ENCODE measurements around the gene TRPM3. TPM values are rescaled to one million over a fixed set of nuclear protein-coding genes. Genes with fewer than 3 reads are reported as not detected.

The TRPM3 gene
- total RNA-seq, 6 donors from 2014 or later: 0.10 to 1.0 (median 0.17) TPM; not detected in 1

DNA sequence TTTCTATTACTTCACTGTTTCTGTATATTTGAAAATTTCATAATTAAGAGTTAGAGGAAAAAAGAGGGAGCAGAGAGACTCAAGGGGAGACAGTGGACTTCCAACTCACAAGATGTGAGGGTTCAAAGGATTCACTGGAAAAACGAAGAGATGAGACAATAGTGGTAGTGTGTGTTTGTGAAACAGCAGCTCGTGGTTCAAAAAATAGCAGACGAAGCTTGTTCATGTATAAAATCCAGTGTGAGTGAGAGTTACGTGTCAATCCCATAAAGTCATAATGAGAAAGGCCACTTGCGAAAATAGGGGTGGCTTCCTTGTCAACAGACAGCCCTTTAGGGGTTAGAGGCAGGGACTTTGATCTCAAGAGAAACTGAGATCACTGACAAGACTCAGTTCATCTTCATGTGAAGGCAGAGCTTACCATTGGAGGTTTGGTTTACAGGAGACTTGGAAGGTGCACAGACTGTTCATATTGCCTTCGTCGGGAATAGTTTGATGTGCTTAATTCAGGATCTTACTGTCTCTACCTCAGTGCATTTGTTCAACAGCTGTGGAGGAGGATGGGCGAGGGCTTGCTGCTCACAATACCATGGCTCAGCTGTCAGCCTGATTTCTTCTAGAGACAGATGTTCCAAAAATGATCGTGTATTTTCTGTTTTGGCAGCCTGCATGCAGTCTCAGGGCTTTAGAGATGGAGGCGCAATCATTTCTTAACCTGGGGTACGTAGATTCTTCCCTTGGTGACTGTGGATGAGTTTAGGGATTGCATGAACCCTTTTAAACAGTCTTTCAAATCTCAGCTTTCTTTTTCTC lies 601.3 kb downstream of the TRPM3 start:
- H3K9me3 ChIP-seq: no peaks in the 10 kb centered on the region
- H3K27me3 ChIP-seq: no peaks in the 10 kb centered on the region
- 81 to 83% methylated on average over 11 of the region's 11 CpGs for WGBS, 2 donors
- no peaks in the 10 kb centered on the region for H3K4me1 ChIP-seq
- H3K27ac ChIP-seq: no peak overlapping the region
- ATAC-seq (ENCODE audit: low FRiP score in 2 of 2) (no peak), DNase-seq (no peak)
- H3K36me3 ChIP-seq: no peaks in the 10 kb centered on the region
- H3K4me3 ChIP-seq: no peak overlapping the region
- TF ChIP-seq POLR2A (IDR thresholded peaks at IDR 0.05) (no peak), EP300 (IDR thresholded peaks at IDR 0.05) (no peak), POLR2AphosphoS5 (IDR thresholded peaks at IDR 0.05) (no peak)
- TF ChIP-seq, protein P1, sequence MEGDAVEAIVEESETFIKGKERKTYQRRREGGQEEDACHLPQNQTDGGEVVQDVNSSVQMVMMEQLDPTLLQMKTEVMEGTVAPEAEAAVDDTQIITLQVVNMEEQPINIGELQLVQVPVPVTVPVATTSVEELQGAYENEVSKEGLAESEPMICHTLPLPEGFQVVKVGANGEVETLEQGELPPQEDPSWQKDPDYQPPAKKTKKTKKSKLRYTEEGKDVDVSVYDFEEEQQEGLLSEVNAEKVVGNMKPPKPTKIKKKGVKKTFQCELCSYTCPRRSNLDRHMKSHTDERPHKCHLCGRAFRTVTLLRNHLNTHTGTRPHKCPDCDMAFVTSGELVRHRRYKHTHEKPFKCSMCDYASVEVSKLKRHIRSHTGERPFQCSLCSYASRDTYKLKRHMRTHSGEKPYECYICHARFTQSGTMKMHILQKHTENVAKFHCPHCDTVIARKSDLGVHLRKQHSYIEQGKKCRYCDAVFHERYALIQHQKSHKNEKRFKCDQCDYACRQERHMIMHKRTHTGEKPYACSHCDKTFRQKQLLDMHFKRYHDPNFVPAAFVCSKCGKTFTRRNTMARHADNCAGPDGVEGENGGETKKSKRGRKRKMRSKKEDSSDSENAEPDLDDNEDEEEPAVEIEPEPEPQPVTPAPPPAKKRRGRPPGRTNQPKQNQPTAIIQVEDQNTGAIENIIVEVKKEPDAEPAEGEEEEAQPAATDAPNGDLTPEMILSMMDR (IDR thresholded peaks at IDR 0.05): no peak

DNA sequence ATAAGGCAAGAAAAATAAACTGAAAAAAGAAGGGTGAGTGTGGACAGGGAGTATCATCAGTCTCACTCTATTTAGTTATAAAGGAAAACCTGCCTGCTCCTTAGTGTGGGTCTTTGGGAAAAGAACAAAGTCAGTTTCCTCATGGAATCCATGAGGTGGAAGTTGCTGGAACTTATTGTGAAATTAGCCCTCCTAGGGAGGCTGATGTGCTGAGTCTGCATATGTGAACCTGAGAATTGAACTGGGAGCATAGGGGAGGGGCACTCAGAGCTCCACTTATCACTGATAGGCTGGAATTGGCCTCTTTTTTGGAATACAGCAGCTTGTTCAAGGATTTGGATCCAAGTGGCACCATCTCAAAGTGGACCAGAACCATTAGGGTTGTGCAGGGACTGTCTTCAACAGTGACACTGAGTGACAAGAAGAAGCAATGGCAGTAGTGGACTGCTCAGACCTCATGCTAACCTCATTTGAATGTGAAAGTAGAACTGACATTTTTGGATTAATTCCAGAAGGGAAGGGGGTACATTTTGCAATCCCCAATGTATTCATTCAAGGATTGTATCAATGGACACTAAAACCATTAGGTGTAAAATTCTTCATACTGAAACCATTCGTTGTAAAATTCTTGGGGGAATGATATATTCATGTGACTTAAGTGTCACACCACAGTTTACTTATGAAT lies 603.4 kb downstream of the TRPM3 start:
- DNase-seq (no peak), ATAC-seq (ENCODE audit: low FRiP score in 2 of 2) (no peak)
- no peaks in the 10 kb centered on the region for H3K36me3 ChIP-seq
- no peak overlapping the region for H3K27ac ChIP-seq
- H3K9me3 ChIP-seq: no peaks in the 10 kb centered on the region
- TF ChIP-seq, protein P1 (IDR thresholded peaks at IDR 0.05): no peak
- TF ChIP-seq EP300 (IDR thresholded peaks at IDR 0.05): no peak
- TF ChIP-seq POLR2A (IDR thresholded peaks at IDR 0.05): no peak
- TF ChIP-seq POLR2AphosphoS5 (IDR thresholded peaks at IDR 0.05): no peak
- H3K4me1 ChIP-seq: no peaks in the 10 kb centered on the region
- no peaks in the 10 kb centered on the region for H3K27me3 ChIP-seq
- WGBS, 2 donors: 73 to 88% methylated on average over 1 of the region's 1 CpG
- no peak overlapping the region for H3K4me3 ChIP-seq

DNA sequence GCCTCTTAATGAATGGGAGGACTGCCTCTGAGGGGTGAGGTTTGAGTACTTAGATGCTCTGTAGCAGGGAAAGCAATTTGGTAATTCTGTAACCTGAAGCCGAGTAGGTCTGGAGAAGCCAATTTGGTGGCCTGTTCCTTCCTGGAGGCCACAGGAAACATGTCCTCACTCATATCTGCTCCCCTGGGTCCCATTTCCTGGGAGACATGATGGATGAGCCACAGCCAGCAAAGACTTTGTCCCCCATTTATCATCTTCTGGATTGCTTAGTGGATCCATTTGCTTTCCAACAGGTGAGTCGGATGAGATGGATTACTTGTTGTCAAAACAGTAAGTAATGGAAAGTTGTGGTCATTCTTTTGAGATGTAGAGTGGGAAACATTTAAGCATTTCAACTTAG lies 607.1 kb downstream of the TRPM3 start:
- H3K36me3 ChIP-seq: no peaks in the 10 kb centered on the region

DNA sequence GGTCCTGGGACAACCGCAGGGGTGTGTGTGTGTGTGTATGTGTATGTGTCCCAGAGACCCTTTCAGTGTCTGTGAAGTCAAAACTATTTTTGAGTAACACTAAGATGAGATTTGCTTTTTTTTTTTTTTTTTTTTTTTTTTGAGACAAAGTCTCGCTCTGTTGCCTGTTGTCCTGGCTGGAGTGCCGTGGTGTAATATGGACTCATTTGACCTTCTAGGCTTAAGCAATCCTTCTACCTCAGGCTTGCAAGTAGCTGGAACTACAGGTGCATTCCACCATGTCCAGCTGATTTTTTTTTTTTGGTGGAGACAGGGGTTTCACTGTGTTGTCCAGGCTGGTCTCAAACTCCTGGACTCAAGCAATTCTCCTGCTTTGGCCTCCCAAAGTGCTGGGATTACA lies 609.6 kb downstream of the TRPM3 start:
- H3K4me1 ChIP-seq: no peaks in the 10 kb centered on the region
- no peak for DNase-seq
- H3K27ac ChIP-seq: no peak overlapping the region
- H3K27me3 ChIP-seq: no peaks in the 10 kb centered on the region
- H3K9me3 ChIP-seq: no peaks in the 10 kb centered on the region
- no peaks in the 10 kb centered on the region for H3K36me3 ChIP-seq
- ATAC-seq (ENCODE audit: low FRiP score in 2 of 2): no peak
- TF ChIP-seq EP300 (IDR thresholded peaks at IDR 0.05) (no peak), POLR2A (IDR thresholded peaks at IDR 0.05) (no peak), POLR2AphosphoS5 (IDR thresholded peaks at IDR 0.05) (no peak)
- TF ChIP-seq, protein P1 (IDR thresholded peaks at IDR 0.05): no peak
- 90 to 92% methylated on average over 3 of the region's 3 CpGs for WGBS, 2 donors
- no peak overlapping the region for H3K4me3 ChIP-seq

More for the DNA sequence above, 607.1 kb downstream of the TRPM3 start:
- WGBS, 2 donors: 74 to 85% methylated on average over 2 of the region's 2 CpGs
- Histone ChIP-seq H3K4me1 (no peaks in the 10 kb centered on the region), H3K27me3 (no peaks in the 10 kb centered on the region), H3K27ac (no peak overlapping the region), H3K9me3 (no peaks in the 10 kb centered on the region), H3K4me3 (no peak overlapping the region)
- ATAC-seq (ENCODE audit: low FRiP score in 2 of 2) (no peak), DNase-seq (no peak)
- no peak for TF ChIP-seq POLR2A (IDR thresholded peaks at IDR 0.05)
- TF ChIP-seq POLR2AphosphoS5 (IDR thresholded peaks at IDR 0.05): no peak
- TF ChIP-seq, protein P1 (IDR thresholded peaks at IDR 0.05): no peak
- no peak for TF ChIP-seq EP300 (IDR thresholded peaks at IDR 0.05)
